ENCODE data around the gene RCSD1.
A peak's percentile ranks its signal among the peaks of the same experiment; 100 is the strongest.
"Not testable (repeated sequence)": the region's sequence is repeated elsewhere in the genome, so short reads cannot be mapped to it uniquely, and the experiment has no call there.

RCSD1 gene

DNA sequence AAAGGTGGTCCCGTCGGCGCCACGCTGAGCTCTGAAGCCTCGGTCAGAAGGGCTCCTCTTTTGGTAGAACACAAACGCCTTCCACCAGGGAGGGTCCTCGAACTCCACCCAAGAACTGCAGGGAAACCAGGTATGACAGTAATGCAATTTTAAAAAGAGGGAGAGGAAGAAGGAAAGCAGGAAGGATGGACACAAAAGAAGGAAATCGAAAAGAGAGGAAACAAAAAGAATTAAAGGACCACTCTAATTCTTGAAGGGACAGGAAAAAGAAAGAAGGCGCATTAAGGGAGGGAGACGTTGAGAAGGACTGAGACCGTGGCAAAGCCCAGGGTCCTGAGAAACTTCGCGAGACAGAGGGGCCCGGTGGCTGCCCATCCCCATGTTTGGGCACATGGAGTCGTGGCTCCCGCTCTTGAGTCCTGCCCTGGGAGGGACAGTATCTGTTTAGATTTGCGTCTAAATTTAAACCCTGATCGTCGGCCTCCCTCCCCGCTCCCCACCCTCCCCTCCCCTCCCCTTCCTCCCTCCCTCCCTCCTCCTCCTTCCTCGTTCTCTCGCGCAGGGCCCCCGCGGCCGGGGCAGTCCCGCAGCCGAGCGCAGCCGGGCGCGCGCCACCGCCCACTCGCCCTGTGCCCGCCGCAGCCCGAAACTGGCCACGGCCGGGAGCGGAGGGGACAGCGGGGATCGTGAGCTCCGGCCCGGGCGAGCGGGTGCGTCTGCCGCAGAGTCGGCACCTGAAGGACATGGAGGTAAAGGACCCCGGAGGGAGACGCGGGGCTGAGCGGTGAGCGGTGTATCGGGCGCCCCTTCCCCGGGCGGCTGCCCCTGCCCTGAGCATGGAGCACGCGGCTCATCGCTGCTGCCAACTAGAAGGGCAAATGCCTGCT, at the start of gene RCSD1:
Gene RCSD1 (plus strand): TSS at position 552 of the 887 bp plus-strand sequence. CDS start 192 bp downstream, at position 744.
- no peak for DNase-seq (ENCODE audit: low spot score)

DNA sequence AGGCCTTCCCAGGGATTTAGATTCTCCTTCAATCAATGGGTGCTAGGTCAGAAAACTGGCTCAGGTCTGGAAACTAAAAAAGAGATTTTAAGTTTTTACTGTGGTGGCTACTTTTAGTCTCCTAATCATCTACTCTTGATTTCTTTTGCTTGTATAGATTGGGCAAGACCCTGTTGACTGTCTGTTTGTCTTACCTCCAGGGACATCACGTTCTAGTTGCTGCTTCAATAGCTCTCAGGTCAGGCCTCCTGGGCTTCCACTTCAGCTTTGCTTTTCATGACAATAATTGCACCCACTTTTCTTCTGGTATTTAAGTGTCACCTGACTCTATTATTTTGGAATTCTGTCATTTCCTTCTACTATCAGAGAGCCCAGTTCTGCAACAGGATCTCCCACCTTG, 48.0 kb upstream of the RCSD1 start:
- DNase-seq (ENCODE audit: low spot score) = no peak

- DNase-seq (ENCODE audit: low spot score) = no peak
Observed at GRCh38 chr1:167582722-167583121, 47.3 kb upstream of the RCSD1 start.

DNA sequence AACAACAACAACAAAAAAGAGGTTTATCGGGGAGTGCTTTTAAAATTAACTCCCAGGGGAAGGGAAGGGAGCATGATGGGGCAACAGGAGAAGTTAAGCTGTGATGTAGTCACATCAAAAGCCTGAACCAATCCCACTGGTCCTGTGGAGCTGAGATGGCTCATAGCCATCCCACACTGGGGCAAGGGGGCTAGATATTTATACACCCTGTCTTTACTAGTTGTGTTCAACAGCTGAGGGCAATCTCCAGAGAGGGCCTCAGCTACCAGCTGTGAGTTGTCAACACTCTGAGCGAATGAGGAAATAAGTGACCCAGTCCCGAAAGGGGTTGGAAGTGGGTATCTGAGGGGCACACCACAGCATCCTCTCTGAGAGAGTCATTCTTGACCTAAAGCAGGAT, 45.5 kb upstream of the RCSD1 start:
- DNase-seq (ENCODE audit: low spot score) = no peak

GRCh38 chr1:167587342-167587741, 42.7 kb upstream of the RCSD1 start:
- no peak for DNase-seq (ENCODE audit: low spot score)

DNA sequence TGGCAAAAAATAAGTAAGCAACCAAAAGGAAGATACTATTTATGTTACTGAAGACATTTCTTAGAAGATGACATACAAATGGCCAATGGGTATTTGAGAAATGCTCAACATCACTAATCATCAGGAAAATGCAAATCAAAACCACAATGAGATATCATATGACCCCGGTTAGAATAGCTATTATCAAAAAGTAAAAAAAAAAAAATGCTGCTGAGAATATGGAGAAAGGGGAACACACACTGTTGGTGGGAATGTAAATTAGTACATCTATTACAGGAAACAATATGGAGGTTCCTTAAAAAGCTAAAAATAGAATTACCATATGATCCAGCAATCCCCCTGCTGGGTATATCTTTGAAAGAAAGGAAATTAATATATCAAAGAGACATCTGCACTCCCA, 42.2 kb upstream of the RCSD1 start:
- DNase-seq (ENCODE audit: low spot score) = no peak

DNA sequence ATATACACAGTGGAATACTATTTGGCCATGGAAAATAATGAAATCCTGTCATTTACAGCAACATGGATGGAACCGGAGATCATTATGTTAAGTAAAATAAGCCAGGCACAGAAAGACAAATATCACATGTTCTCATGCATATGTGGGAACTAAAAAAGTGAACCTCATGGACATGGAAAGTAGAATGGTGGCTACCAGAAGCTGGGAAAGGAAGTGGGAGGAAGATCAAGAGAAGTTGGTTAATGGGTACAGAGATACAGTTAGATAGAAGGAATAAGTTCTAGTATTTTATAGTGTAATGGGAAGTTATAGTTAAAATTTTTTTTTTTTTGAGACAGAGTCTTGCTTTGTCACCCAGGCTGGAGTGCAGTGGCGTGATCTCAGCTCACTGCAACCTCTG, 41.7 kb upstream of the RCSD1 start:
- no peak for DNase-seq (ENCODE audit: low spot score)

DNA sequence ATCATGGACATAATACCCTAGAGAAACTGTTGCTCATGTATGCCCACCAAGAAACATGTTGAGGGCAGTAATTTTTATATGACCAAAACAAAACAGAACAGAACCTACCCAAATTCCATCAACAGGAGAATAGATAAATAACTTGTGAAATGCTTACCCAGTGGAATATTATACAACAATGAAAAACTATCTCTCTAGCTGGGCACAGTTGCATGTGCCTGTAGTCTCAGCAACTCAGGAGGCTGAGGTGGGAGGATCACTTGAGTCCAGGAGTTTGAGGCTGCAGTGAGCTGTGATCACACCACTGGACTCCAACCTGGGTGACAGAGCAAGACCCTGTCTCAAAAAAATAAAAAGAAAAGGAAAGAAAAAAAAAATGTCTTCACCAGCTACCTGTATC, 37.6 kb upstream of the RCSD1 start:
- DNase-seq (ENCODE audit: low spot score) = no peak

GRCh38 chr1:167593860-167594259, 36.2 kb upstream of the RCSD1 start:
- no peak for DNase-seq (ENCODE audit: low spot score)

DNA sequence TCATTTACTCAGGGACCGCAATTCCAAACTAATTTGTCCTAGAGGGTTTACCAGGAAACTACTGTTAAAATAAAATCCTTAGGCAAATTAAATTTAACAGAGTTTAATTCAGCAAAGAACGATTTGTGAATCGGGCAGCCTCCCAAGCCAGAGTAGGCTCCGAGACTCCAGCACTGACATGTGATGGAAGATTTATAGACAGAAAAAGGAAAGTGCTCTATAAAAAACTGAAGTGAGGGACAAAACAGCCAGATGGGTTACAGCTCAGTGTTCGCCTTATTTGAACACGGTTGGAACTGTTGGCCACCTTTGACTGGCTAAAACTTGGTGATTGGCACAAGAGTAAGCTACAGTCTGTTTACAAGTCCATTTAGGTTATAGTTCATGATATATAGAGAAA, 35.2 kb upstream of the RCSD1 start:
- no peak for DNase-seq (ENCODE audit: low spot score)

GRCh38 chr1:167599957-167600581, 30.0 kb upstream of the RCSD1 start:
- peak; percentile 56 for DNase-seq (ENCODE audit: low spot score)

DNA sequence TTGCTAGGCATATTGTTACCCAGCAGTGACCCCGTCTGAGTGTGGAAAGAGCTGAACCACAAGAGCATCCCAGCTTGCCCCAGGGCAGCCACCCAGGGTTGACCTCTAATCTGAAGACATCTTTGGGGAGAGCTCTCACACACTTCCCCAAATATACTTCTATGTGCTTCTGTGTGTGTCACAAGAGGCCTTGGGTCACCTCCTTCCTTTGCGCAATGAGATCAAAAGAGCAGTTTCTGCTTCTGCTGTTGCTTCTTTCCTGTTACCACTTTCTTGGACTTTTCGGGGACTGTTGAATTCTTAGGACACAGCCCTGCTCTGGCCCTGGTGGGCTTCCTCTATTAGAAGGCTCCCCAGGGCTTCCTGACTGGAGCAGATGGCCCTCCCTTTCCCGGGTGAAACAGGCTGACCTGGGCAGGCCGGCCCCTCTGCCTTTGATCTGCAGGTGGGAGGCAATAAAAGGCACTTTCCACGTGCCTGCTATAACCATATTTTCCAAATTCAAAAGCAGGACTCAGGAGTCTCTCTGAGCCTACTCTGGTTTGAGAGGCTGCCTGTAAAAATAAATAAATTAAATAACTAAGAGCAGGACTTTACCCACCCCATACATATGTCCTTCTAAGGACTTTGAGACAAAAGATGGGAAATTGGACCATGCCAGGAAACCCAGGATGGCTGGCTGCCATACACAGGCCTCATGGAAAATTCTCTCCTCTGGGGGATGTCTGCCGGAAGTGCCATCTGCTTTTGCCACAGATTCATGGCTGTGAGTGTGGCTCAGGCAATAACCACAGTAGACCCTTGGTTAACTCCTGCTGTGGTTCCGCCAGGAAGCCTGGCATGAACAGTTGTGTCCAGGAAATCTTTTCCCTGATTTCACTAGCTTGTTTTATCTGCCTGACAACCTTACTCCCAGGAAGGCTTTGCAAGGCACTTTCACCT, 28.3 kb upstream of the RCSD1 start:
- DNase-seq (ENCODE audit: low spot score) = peak; percentile 77

DNA sequence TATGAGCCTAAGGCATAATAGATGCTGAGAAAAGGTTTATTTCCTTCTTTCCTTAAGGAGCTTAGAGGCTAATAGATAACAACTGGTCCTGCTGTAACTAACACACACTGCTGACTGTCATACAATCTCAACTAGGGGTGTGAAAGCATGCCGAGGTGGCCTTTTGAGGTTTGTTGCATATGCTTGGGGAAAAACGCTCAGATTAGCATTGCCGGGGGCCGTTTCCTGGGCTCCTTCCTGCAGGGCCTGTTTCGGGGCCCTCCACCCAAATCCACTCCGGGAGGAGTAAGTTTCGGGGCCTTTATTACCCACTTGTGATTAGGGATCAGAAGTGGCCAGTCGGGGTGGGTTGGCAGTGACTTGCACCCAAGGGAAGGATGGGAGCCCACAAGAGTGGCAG, 27.2 kb upstream of the RCSD1 start:
- no peak for DNase-seq (ENCODE audit: low spot score)

DNA sequence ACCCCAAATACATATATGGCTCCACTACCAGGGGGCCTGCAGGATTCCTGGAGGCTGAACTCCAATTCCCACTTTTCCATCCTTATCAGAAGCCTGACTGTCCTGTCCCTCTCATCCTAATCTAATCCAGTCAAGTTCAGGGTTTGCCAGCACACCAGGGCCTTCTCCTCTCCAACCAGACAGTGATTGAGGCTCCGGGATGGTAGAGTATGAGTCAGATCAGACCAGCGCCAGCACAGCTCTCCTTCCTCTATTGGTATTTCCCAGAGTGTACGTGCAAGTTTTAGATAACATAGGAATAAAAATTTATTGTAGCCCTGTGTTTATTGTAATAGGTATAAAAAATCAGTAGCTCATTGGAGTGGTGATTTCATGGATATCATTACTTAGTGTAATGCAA, 24.5 kb upstream of the RCSD1 start:
- no peak for DNase-seq (ENCODE audit: low spot score)

GRCh38 chr1:167611983-167612382, 18.0 kb upstream of the RCSD1 start:
- DNase-seq (ENCODE audit: low spot score) = no peak

DNA sequence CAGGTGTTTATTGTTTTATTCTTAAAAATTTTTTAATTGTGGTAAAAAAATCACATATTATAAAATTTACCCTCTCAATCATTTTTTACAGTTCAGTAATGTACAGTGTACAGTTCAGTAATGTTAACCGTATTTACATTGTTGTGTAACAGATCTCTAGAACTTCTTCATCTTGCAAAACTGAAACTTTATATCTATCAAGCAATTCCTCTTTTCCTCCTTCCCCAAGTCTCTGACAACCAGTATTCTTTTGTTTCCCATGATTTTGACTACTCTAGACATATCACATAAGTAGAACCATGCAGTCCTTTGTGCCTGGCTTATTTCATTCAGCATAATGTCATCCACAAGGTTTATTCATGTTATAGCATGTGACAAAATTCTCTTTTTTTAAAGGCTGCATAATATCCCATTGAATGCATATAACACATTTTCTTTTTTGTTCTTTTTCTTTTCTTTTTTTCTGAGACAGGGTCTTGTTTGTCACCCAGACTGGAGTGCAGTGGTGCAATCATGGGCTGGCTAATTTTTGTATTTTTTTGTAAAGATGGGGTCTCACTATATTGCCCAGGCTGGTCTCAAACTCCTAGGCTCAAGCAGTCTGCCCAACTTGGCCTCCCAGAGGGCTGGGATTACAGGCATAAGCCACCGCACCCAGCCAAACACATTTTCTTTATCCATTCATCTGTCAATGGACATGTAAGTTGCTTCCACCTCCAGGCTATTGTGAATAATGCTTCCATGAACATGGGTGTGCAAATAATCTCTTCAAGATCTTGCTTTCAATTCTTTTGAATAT, 17.2 kb upstream of the RCSD1 start:
- peak; percentile 45 for DNase-seq (ENCODE audit: low spot score)

GRCh38 chr1:167613984-167614383, 16.0 kb upstream of the RCSD1 start:
- DNase-seq (ENCODE audit: low spot score) = not testable (repeated sequence)

- no peak for DNase-seq (ENCODE audit: low spot score)
Observed at GRCh38 chr1:167614851-167615250, 15.2 kb upstream of the RCSD1 start.

GRCh38 chr1:167616521-167616920, 13.5 kb upstream of the RCSD1 start:
- no peak for DNase-seq (ENCODE audit: low spot score)

GRCh38 chr1:167617153-167618147, 12.6 kb upstream of the RCSD1 start:
- peak; percentile 68 for DNase-seq (ENCODE audit: low spot score)

All from pons (tissue), 1 donor.